ENCODE results near the gene UROC1.

UROC1 gene

GRCh38 chr3:126555795-126556636, 38.4 kb upstream of the UROC1 start:
- no peak for DNase-seq (ENCODE audit: extremely low read depth, low read depth)
- TF ChIP-seq CTCF (IDR thresholded peaks at IDR 0.05; ENCODE audit: low read depth, low read length): no peak

GRCh38 chr3:126554560-126555525, 37.3 kb upstream of the UROC1 start:
- no peak for TF ChIP-seq CTCF (IDR thresholded peaks at IDR 0.05; ENCODE audit: low read depth, low read length)
- no peak for DNase-seq (ENCODE audit: extremely low read depth, low read depth)

GRCh38 chr3:126553284-126554084, 35.9 kb upstream of the UROC1 start:
- no peak for DNase-seq (ENCODE audit: extremely low read depth, low read depth)
- no peak for TF ChIP-seq CTCF (IDR thresholded peaks at IDR 0.05; ENCODE audit: low read depth, low read length)

GRCh38 chr3:126552688-126553283, 35.2 kb upstream of the UROC1 start:
- no peak for TF ChIP-seq CTCF (IDR thresholded peaks at IDR 0.05; ENCODE audit: low read depth, low read length)

DNA sequence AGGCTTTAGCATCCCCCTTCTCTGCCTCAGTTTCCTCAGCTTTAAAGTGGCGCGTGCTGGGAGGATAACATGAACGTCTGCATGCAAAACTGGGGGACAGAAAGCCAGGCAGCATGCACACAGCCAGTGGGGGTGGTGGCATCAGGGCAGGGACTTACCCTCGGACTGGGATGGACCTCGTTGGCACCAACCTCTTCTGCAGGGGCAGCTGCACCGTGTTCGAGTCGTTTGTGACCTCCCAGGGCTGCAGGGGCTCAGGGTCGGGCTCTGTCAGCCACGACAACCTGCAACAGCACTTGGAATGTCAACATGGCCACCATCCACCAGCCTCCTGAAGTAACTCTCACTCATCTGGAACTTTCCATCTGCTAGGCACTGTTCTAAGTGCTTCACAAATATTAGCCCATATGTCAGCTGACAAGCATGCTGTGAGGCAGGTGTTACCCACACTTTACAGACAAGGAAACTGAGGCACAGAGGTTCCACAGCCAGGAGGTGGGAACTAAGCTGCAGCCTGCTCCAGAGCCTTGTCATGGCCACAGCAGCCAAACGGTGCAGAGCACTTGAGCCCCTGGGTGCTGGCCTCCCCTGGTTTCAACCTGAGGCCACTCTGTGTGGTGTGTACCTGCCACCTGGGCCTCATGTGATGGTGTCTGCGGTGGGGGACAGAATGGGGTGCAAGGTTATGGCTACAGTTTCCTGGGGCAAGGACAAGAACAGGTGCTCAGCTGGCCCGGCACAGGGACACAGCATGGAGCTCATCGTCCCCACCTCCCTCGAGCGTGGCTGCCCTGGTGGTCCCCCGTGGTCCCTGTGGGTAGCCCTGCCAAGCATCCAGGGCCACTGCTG, 34.5 kb upstream of the UROC1 start:
- no peak for DNase-seq (ENCODE audit: extremely low read depth, low read depth)
- no peak for TF ChIP-seq CTCF (IDR thresholded peaks at IDR 0.05; ENCODE audit: low read depth, low read length)

More at GRCh38 chr3:126552688-126553283, 35.2 kb upstream of the UROC1 start:
- DNase-seq (ENCODE audit: extremely low read depth, low read depth): no peak

Data from AG09319 (cell line).